Nephron progenitor cell (in vitro differentiated cells): ENCODE measurements around the gene MBD2.

Source experiments
- DNase-seq: peaks from one replicate; pipeline ENCODE4 v3.0.0; 2021
- H3K27ac Mint-ChIP-seq: 2 replicates; pipeline ENCODE4 v1.8.0; 2021; ENCODE audit warnings: mild to moderate bottlenecking, moderate library complexity, mixed read lengths
- H3K27me3 Mint-ChIP-seq: 2 replicates; pipeline ENCODE4 v1.8.0; 2021; ENCODE audit warnings: mild to moderate bottlenecking, low read depth, mixed read lengths; ENCODE audit not compliant: poor library complexity
- H3K36me3 Mint-ChIP-seq: 2 replicates; pipeline ENCODE4 v1.8.0; 2021; ENCODE audit warnings: low read depth, mixed read lengths
- H3K4me1 Mint-ChIP-seq: 2 replicates; pipeline ENCODE4 v1.8.0; 2021; ENCODE audit warnings: mixed read lengths
- H3K4me3 Mint-ChIP-seq: 2 replicates; pipeline ENCODE4 v1.8.0; 2021; ENCODE audit warnings: mild to moderate bottlenecking, moderate library complexity, mixed read lengths
- H3K9me3 Mint-ChIP-seq: 2 replicates; pipeline ENCODE4 v1.8.0; 2021; ENCODE audit warnings: mild to moderate bottlenecking, moderate library complexity, mixed read lengths
- TF ChIP-seq, protein P1 (sequence below): fragments of 200-600 bp; sonication (generic); IDR thresholded peaks from 2 replicates; pipeline ENCODE4 v1.5.0; 2021; ENCODE audit warnings: antibody characterized with exemption

The MBD2 gene

DNA sequence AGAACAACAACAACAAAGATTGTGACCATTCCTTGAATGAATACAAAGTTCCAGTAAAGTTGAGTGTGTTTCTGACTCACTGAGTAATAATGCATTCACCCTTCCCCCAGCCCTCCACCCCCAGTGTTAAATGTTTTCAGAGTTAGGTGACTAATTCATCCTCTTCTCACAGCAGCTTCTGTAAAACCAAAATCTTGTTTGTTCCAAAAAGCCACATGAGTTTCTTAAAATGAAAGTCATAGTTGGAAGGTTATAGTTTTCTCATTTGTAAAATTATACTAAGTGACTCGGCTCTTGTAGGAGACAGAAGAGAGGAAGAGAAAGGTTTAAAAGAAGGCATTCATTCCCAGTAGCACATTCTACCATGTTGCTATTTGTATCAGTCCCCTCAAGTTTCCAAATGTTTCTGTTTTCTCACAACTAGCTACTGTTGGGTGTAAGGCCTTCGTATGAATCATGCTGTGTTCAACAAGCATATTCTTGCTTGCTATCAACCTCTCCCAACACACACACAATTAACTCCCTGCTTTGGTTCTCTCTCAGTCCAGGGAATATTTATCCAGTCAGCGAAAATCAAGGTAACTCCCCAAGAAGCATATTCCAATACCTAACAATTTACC is 75.3 kb downstream of the MBD2 start:
- Mint-ChIP-seq H3K9me3 (peaks cover 4% of the 10 kb centered on the region), H3K4me1 (peaks cover 16% of the 10 kb centered on the region), H3K27ac (no peak overlapping the region), H3K36me3 (no peaks in the 10 kb centered on the region), H3K27me3 (no peaks in the 10 kb centered on the region), H3K4me3 (no peak overlapping the region)
- no peak for DNase-seq
- TF ChIP-seq, protein P1, sequence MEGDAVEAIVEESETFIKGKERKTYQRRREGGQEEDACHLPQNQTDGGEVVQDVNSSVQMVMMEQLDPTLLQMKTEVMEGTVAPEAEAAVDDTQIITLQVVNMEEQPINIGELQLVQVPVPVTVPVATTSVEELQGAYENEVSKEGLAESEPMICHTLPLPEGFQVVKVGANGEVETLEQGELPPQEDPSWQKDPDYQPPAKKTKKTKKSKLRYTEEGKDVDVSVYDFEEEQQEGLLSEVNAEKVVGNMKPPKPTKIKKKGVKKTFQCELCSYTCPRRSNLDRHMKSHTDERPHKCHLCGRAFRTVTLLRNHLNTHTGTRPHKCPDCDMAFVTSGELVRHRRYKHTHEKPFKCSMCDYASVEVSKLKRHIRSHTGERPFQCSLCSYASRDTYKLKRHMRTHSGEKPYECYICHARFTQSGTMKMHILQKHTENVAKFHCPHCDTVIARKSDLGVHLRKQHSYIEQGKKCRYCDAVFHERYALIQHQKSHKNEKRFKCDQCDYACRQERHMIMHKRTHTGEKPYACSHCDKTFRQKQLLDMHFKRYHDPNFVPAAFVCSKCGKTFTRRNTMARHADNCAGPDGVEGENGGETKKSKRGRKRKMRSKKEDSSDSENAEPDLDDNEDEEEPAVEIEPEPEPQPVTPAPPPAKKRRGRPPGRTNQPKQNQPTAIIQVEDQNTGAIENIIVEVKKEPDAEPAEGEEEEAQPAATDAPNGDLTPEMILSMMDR, result no peak

DNA sequence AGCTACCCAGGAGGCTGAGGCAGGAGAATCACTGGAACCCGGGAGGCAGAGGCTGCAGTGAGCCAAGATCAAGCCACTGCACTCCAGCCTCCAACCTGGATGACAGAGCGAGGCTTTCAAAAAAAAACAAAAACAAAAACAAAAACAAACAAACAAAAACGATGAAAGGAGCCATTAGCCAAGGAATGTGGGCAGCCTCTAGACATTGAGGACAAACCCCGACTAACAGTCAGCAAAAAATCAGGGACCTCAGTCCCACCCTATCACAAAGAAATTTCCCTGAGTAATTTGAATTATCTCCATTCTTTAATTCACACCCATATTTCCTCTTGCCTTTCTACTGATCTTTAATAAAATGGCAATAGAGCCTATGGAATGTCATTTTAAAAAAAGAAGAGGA is 75.8 kb downstream of the MBD2 start:
- peaks cover 4% of the 10 kb centered on the region for H3K36me3 Mint-ChIP-seq

DNA sequence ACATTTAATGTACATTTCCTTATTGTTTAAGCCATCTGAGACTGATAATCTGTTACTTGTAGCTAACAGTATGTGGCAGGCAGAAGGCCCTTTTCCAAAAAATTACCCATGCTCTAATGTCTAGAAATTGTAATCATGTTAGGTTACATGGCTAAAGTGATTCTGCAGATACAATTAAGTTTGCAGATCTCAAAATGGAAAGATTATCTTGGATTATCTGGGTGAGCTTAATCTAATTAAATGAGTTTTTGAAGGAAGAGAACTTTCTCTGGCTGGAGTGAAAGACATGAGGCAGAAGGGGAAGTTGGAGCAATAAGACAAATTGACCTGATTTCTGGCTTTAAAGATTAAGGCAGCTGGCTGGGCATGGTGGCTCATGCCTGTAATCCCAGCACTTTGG is 76.3 kb downstream of the MBD2 start:
- TF ChIP-seq, protein P1, result no peak
- Mint-ChIP-seq H3K9me3 (peaks cover 14% of the 10 kb centered on the region), H3K4me3 (no peak overlapping the region), H3K36me3 (peaks cover 10% of the 10 kb centered on the region), H3K27ac (no peak overlapping the region), H3K27me3 (no peaks in the 10 kb centered on the region), H3K4me1 (peaks cover 15% of the 10 kb centered on the region)
- no peak for DNase-seq

More for the DNA sequence above, 75.8 kb downstream of the MBD2 start:
- Mint-ChIP-seq H3K27ac (no peak overlapping the region), H3K4me3 (no peak overlapping the region), H3K9me3 (peaks cover 9% of the 10 kb centered on the region), H3K4me1 (peaks cover 16% of the 10 kb centered on the region), H3K27me3 (no peaks in the 10 kb centered on the region)
- DNase-seq, result no peak
- TF ChIP-seq, protein P1, result no peak

DNA sequence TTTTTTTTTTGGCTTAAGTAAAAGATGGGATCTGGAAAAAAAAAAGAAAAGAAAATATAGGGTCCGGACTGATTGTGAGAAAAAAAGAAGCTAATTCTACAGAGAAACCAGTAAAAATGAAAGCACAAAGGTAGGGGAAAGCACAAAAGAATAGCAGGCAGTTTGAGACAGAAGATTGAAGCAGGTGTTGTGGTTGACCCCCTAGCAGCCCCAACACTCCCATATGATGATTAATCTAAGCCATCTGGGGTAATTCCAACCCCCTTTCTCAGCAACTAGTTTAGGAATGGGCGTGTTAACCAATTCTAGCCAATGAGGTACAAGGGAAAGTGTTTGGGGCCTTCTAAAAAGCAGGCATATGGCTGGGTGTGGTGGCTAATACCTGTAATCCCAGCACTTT is 77.0 kb downstream of the MBD2 start:
- no peak for DNase-seq
- no peak overlapping the region for H3K4me3 Mint-ChIP-seq
- TF ChIP-seq, protein P1, result no peak

DNA sequence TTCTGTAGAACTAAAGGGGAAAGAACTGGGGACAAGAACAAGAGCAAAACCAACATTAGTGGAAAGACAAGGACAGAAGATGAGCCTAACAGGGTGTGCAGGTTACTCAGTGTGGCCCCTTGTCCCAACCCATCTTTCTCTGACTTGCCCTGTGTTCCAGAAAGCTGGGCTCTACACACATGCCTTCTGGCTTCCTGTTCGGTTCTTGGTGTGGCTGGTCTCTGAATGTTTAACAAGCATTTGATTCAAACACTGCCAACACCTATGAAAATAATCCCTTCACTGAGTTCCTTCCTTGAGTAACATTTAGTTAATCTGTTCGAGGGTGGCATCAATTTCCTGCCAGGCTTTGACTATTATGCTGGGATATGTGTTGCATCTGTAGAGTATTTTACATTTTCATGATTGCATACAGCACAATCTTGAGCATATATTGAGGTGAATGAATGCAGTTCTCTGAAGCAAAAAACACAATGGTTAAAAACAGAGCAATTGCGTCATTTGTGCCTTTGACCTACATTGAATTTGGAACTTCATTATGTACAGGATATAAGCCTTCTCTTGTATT is 83.3 kb downstream of the MBD2 start:
- Mint-ChIP-seq H3K4me1 (no peaks in the 10 kb centered on the region), H3K27me3 (peaks cover 3% of the 10 kb centered on the region), H3K4me3 (no peak overlapping the region), H3K27ac (no peak overlapping the region), H3K36me3 (peaks cover 10% of the 10 kb centered on the region), H3K9me3 (peaks cover 41% of the 10 kb centered on the region)
- DNase-seq, result no peak
- TF ChIP-seq, protein P1, result no peak

More for the DNA sequence above, 77.0 kb downstream of the MBD2 start:
- peaks cover 20% of the 10 kb centered on the region for H3K9me3 Mint-ChIP-seq
- H3K4me1 Mint-ChIP-seq, result peaks cover 9% of the 10 kb centered on the region
- H3K27me3 Mint-ChIP-seq, result no peaks in the 10 kb centered on the region
- H3K36me3 Mint-ChIP-seq, result peaks cover 10% of the 10 kb centered on the region
- no peak overlapping the region for H3K27ac Mint-ChIP-seq

DNA sequence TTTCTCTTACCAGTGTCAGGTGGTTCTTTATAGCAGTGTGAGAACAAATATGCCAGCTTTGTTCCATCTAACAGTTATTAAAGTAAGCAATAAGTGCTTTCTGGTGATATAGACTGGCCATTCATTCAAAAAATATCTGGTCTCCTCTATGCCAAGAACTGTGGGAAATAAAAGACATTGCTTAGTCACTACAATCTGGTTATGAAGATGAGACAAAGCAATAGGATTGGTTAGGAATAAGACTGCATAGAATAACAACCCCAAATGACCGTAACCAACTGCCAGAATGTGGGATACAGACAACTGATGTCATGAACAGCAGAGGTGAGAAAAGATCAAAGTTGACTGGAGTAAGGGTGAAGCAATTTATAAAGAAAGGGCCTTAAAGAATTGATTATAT is 83.8 kb downstream of the MBD2 start:
- H3K36me3 Mint-ChIP-seq, result peaks cover 10% of the 10 kb centered on the region
- TF ChIP-seq, protein P1, result no peak
- no peak for DNase-seq
- H3K27ac Mint-ChIP-seq, result no peak overlapping the region
- no peaks in the 10 kb centered on the region for H3K4me1 Mint-ChIP-seq
- H3K27me3 Mint-ChIP-seq, result peaks cover 4% of the 10 kb centered on the region
- peaks cover 41% of the 10 kb centered on the region for H3K9me3 Mint-ChIP-seq
- H3K4me3 Mint-ChIP-seq, result no peak overlapping the region
